ENCODE measurements around the gene GREM2. TPM values are rescaled to one million over a fixed set of nuclear protein-coding genes. Genes with fewer than 3 reads are reported as not detected.

The GREM2 gene
- total RNA-seq, 2 donors from 2014 or later: 1.6 TPM

GRCh38 chr1:240495601-240496000 is 116.4 kb downstream of the GREM2 start:
- no peak for TF ChIP-seq CTCF (IDR thresholded peaks at IDR 0.05)
- no peak for ATAC-seq (ENCODE audit: insufficient number of reproducible peaks, low FRiP score, low read depth)

GRCh38 chr1:240492832-240493440 is 119.0 kb downstream of the GREM2 start:
- no peak for ATAC-seq (ENCODE audit: insufficient number of reproducible peaks, low FRiP score, low read depth)
- H3K4me3 ChIP-seq: no peak overlapping the region
- TF ChIP-seq CTCF (IDR thresholded peaks at IDR 0.05): no peak

More at GRCh38 chr1:240495601-240496000, 116.4 kb downstream of the GREM2 start:
- Histone ChIP-seq H3K27ac (no peak overlapping the region), H3K36me3 (no peaks in the 10 kb centered on the region), H3K9me3 (no peaks in the 10 kb centered on the region), H3K4me3 (no peak overlapping the region), H3K4me1 (ENCODE audit: control insufficient read depth in 1 of 2, low read depth in 2 of 2) (no peaks in the 10 kb centered on the region), H3K27me3 (replicated peaks; ENCODE audit: insufficient read depth) (no peaks in the 10 kb centered on the region)
- DNase-seq (ENCODE audit: low spot score): no peak

DNA sequence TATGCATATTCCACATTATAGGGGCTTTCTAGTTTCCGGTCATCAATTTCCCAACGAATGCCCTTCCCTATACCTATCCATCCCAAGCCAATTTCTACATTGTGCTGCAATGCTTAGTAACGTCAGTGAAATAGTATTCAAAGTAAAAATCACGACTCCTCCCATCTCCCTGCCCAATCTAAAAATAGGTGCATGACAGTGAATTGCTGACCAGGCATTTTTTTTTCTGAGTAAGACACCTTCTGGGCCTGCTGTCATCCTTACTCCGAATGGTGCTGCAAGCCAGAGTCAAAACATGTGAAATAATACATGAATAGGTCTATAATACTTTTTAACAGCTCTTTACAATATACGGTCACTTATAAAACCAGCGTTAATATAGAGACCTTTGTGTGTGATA is 120.2 kb downstream of the GREM2 start:
- H3K27me3 ChIP-seq (replicated peaks; ENCODE audit: insufficient read depth): no peaks in the 10 kb centered on the region
- ATAC-seq (ENCODE audit: insufficient number of reproducible peaks, low FRiP score, low read depth): no peak
- H3K4me3 ChIP-seq: no peak overlapping the region

More at GRCh38 chr1:240492832-240493440, 119.0 kb downstream of the GREM2 start:
- H3K4me1 ChIP-seq (ENCODE audit: control insufficient read depth in 1 of 2, low read depth in 2 of 2): no peaks in the 10 kb centered on the region
- no peaks in the 10 kb centered on the region for H3K9me3 ChIP-seq
- H3K36me3 ChIP-seq: no peaks in the 10 kb centered on the region
- H3K27me3 ChIP-seq (replicated peaks; ENCODE audit: insufficient read depth): no peaks in the 10 kb centered on the region
- DNase-seq (ENCODE audit: low spot score): no peak
- H3K27ac ChIP-seq: no peak overlapping the region

GRCh38 chr1:240491156-240491555 is 120.8 kb downstream of the GREM2 start:
- Histone ChIP-seq H3K27me3 (replicated peaks; ENCODE audit: insufficient read depth) (no peaks in the 10 kb centered on the region), H3K4me3 (no peak overlapping the region), H3K9me3 (no peaks in the 10 kb centered on the region), H3K27ac (no peak overlapping the region), H3K36me3 (no peaks in the 10 kb centered on the region), H3K4me1 (ENCODE audit: control insufficient read depth in 1 of 2, low read depth in 2 of 2) (no peaks in the 10 kb centered on the region)
- no peak for TF ChIP-seq CTCF (IDR thresholded peaks at IDR 0.05)
- DNase-seq (ENCODE audit: low spot score): no peak
- ATAC-seq (ENCODE audit: insufficient number of reproducible peaks, low FRiP score, low read depth): no peak

More for the DNA sequence above, 120.2 kb downstream of the GREM2 start:
- no peak for TF ChIP-seq CTCF (IDR thresholded peaks at IDR 0.05)
- Histone ChIP-seq H3K27ac (no peak overlapping the region), H3K36me3 (no peaks in the 10 kb centered on the region), H3K4me1 (ENCODE audit: control insufficient read depth in 1 of 2, low read depth in 2 of 2) (no peaks in the 10 kb centered on the region), H3K9me3 (no peaks in the 10 kb centered on the region)
- DNase-seq (ENCODE audit: low spot score): no peak

DNA sequence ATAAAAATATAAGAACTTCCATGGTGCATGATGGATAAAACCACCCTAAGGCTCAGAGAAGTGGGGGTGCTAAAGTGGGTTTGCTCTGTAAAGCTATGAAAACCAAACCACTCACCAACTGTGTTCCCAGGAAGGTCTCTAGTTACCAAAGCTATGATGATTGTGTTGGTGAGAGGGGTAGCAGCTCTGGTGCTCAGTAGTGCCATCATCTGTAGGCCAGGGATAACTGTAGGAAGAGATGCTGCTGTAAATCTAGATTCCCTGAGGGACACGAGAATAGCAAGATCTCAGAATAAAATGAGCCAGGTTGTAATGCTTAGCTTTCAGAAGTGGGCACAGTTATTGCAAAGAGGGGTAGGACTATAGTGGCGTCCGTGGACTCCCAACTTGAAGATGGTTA is 124.5 kb downstream of the GREM2 start:
- no peaks in the 10 kb centered on the region for H3K36me3 ChIP-seq
- no peaks in the 10 kb centered on the region for H3K4me1 ChIP-seq (ENCODE audit: control insufficient read depth in 1 of 2, low read depth in 2 of 2)
- no peak overlapping the region for H3K4me3 ChIP-seq
- DNase-seq (ENCODE audit: low spot score) (no peak), ATAC-seq (ENCODE audit: insufficient number of reproducible peaks, low FRiP score, low read depth) (no peak)
- no peak overlapping the region for H3K27ac ChIP-seq
- H3K9me3 ChIP-seq: no peaks in the 10 kb centered on the region
- H3K27me3 ChIP-seq (replicated peaks; ENCODE audit: insufficient read depth): no peaks in the 10 kb centered on the region
- TF ChIP-seq CTCF (IDR thresholded peaks at IDR 0.05): no peak
